Measurements from ENCODE around the gene RITA1.

RITA1 gene

GRCh38 chr12:113157218-113157859, 28.2 kb upstream of the RITA1 start:
- no peaks in the 10 kb centered on the region for H3K9me3 ChIP-seq (ENCODE audit: control insufficient read depth in 1 of 2, low read length in 2 of 2)
- peaks cover 20% of the 10 kb centered on the region for H3K27me3 ChIP-seq (ENCODE audit: low read depth, low read length)
- peaks cover 26 to 51% of the 10 kb centered on the region in 2 donors for H3K36me3 ChIP-seq (ENCODE audit: control insufficient read depth in 1 of 2, insufficient read depth in 2 of 2, low read length in 2 of 2)
- no peak overlapping the region for H3K4me3 ChIP-seq (ENCODE audit: low read depth in 1 of 2, low read length in 2 of 2)
- no peak overlapping the region for H3K27ac ChIP-seq (ENCODE audit: low read length)
- H3K4me1 ChIP-seq (ENCODE audit: control insufficient read depth in 1 of 2, insufficient read depth in 2 of 2, low read length in 2 of 2): peaks cover 6 to 25% of the 10 kb centered on the region in 2 donors

GRCh38 chr12:113158439-113159203, 26.9 kb upstream of the RITA1 start:
- H3K9me3 ChIP-seq (ENCODE audit: control insufficient read depth in 1 of 2, low read length in 2 of 2): no peaks in the 10 kb centered on the region
- H3K4me1 ChIP-seq (ENCODE audit: control insufficient read depth in 1 of 2, insufficient read depth in 2 of 2, low read length in 2 of 2): peaks cover 0 to 15% of the 10 kb centered on the region in 2 donors
- H3K4me3 ChIP-seq (ENCODE audit: low read depth in 1 of 2, low read length in 2 of 2): no peak overlapping the region
- no peak overlapping the region for H3K27ac ChIP-seq (ENCODE audit: low read length)
- peaks cover 33 to 64% of the 10 kb centered on the region in 2 donors for H3K36me3 ChIP-seq (ENCODE audit: control insufficient read depth in 1 of 2, insufficient read depth in 2 of 2, low read length in 2 of 2)
- H3K27me3 ChIP-seq (ENCODE audit: low read depth, low read length): peaks cover 13% of the 10 kb centered on the region

- Histone ChIP-seq H3K4me1 (ENCODE audit: control insufficient read depth in 1 of 2, insufficient read depth in 2 of 2, low read length in 2 of 2) (peaks cover 0 to 5% of the 10 kb centered on the region in 2 donors), H3K9me3 (ENCODE audit: control insufficient read depth in 1 of 2, low read length in 2 of 2) (no peaks in the 10 kb centered on the region), H3K27ac (ENCODE audit: low read length) (no peak overlapping the region), H3K4me3 (ENCODE audit: low read depth in 1 of 2, low read length in 2 of 2) (no peak overlapping the region), H3K27me3 (ENCODE audit: low read depth, low read length) (peaks cover 6% of the 10 kb centered on the region), H3K36me3 (ENCODE audit: control insufficient read depth in 1 of 2, insufficient read depth in 2 of 2, low read length in 2 of 2) (peaks cover 37 to 75% of the 10 kb centered on the region in 2 donors)
Measured at GRCh38 chr12:113159937-113160336, 25.6 kb upstream of the RITA1 start.

- H3K27me3 ChIP-seq (ENCODE audit: low read depth, low read length): no peaks in the 10 kb centered on the region
- no peak overlapping the region for H3K4me3 ChIP-seq (ENCODE audit: low read depth in 1 of 2, low read length in 2 of 2)
- peaks cover 47 to 90% of the 10 kb centered on the region in 2 donors for H3K36me3 ChIP-seq (ENCODE audit: control insufficient read depth in 1 of 2, insufficient read depth in 2 of 2, low read length in 2 of 2)
- no peaks in the 10 kb centered on the region for H3K9me3 ChIP-seq (ENCODE audit: control insufficient read depth in 1 of 2, low read length in 2 of 2)
- H3K27ac ChIP-seq (ENCODE audit: low read length): no peak overlapping the region
- peaks cover 0 to 5% of the 10 kb centered on the region in 2 donors for H3K4me1 ChIP-seq (ENCODE audit: control insufficient read depth in 1 of 2, insufficient read depth in 2 of 2, low read length in 2 of 2)
Measured at GRCh38 chr12:113161415-113162016, 24.0 kb upstream of the RITA1 start.

- Histone ChIP-seq H3K36me3 (ENCODE audit: control insufficient read depth in 1 of 2, insufficient read depth in 2 of 2, low read length in 2 of 2) (peaks cover 51 to 95% of the 10 kb centered on the region in 2 donors), H3K27ac (ENCODE audit: low read length) (no peak overlapping the region), H3K9me3 (ENCODE audit: control insufficient read depth in 1 of 2, low read length in 2 of 2) (no peaks in the 10 kb centered on the region), H3K4me3 (ENCODE audit: low read depth in 1 of 2, low read length in 2 of 2) (no peak overlapping the region), H3K27me3 (ENCODE audit: low read depth, low read length) (no peaks in the 10 kb centered on the region), H3K4me1 (ENCODE audit: control insufficient read depth in 1 of 2, insufficient read depth in 2 of 2, low read length in 2 of 2) (peaks cover 0 to 5% of the 10 kb centered on the region in 2 donors)
Measured at GRCh38 chr12:113162102-113163029, 23.2 kb upstream of the RITA1 start.

- Histone ChIP-seq H3K27ac (ENCODE audit: low read length) (no peak overlapping the region), H3K9me3 (ENCODE audit: control insufficient read depth in 1 of 2, low read length in 2 of 2) (no peaks in the 10 kb centered on the region), H3K4me1 (ENCODE audit: control insufficient read depth in 1 of 2, insufficient read depth in 2 of 2, low read length in 2 of 2) (peaks cover 0 to 5% of the 10 kb centered on the region in 2 donors), H3K36me3 (ENCODE audit: control insufficient read depth in 1 of 2, insufficient read depth in 2 of 2, low read length in 2 of 2) (peaks cover 51 to 95% of the 10 kb centered on the region in 2 donors), H3K4me3 (ENCODE audit: low read depth in 1 of 2, low read length in 2 of 2) (no peak overlapping the region), H3K27me3 (ENCODE audit: low read depth, low read length) (no peaks in the 10 kb centered on the region)
Measured at GRCh38 chr12:113163030-113163360, 22.5 kb upstream of the RITA1 start.

- Histone ChIP-seq H3K4me3 (ENCODE audit: low read depth in 1 of 2, low read length in 2 of 2) (no peak overlapping the region), H3K36me3 (ENCODE audit: control insufficient read depth in 1 of 2, insufficient read depth in 2 of 2, low read length in 2 of 2) (peaks cover 44 to 95% of the 10 kb centered on the region in 2 donors), H3K4me1 (ENCODE audit: control insufficient read depth in 1 of 2, insufficient read depth in 2 of 2, low read length in 2 of 2) (peaks cover 0 to 5% of the 10 kb centered on the region in 2 donors), H3K27ac (ENCODE audit: low read length) (no peak overlapping the region), H3K27me3 (ENCODE audit: low read depth, low read length) (no peaks in the 10 kb centered on the region), H3K9me3 (ENCODE audit: control insufficient read depth in 1 of 2, low read length in 2 of 2) (no peaks in the 10 kb centered on the region)
Measured at GRCh38 chr12:113164014-113164413, 21.5 kb upstream of the RITA1 start.

- no peaks in the 10 kb centered on the region for H3K9me3 ChIP-seq (ENCODE audit: control insufficient read depth in 1 of 2, low read length in 2 of 2)
- no peak overlapping the region for H3K27ac ChIP-seq (ENCODE audit: low read length)
- peaks cover 0 to 5% of the 10 kb centered on the region in 2 donors for H3K4me1 ChIP-seq (ENCODE audit: control insufficient read depth in 1 of 2, insufficient read depth in 2 of 2, low read length in 2 of 2)
- H3K27me3 ChIP-seq (ENCODE audit: low read depth, low read length): no peaks in the 10 kb centered on the region
- no peak overlapping the region for H3K4me3 ChIP-seq (ENCODE audit: low read depth in 1 of 2, low read length in 2 of 2)
- peaks cover 38 to 93% of the 10 kb centered on the region in 2 donors for H3K36me3 ChIP-seq (ENCODE audit: control insufficient read depth in 1 of 2, insufficient read depth in 2 of 2, low read length in 2 of 2)
Measured at GRCh38 chr12:113165521-113166450, 19.7 kb upstream of the RITA1 start.

- no peaks in the 10 kb centered on the region for H3K4me1 ChIP-seq (ENCODE audit: control insufficient read depth in 1 of 2, insufficient read depth in 2 of 2, low read length in 2 of 2)
- no peak overlapping the region for H3K27ac ChIP-seq (ENCODE audit: low read length)
- H3K36me3 ChIP-seq (ENCODE audit: control insufficient read depth in 1 of 2, insufficient read depth in 2 of 2, low read length in 2 of 2): peaks cover 49 to 95% of the 10 kb centered on the region in 2 donors
- H3K9me3 ChIP-seq (ENCODE audit: control insufficient read depth in 1 of 2, low read length in 2 of 2): no peaks in the 10 kb centered on the region
- H3K4me3 ChIP-seq (ENCODE audit: low read depth in 1 of 2, low read length in 2 of 2): no peak overlapping the region
- H3K27me3 ChIP-seq (ENCODE audit: low read depth, low read length): no peaks in the 10 kb centered on the region
Measured at GRCh38 chr12:113167868-113168267, 17.7 kb upstream of the RITA1 start.

GRCh38 chr12:113169697-113170096, 15.8 kb upstream of the RITA1 start:
- no peaks in the 10 kb centered on the region for H3K27me3 ChIP-seq (ENCODE audit: low read depth, low read length)
- H3K36me3 ChIP-seq (ENCODE audit: control insufficient read depth in 1 of 2, insufficient read depth in 2 of 2, low read length in 2 of 2): peaks cover 52 to 93% of the 10 kb centered on the region in 2 donors
- H3K9me3 ChIP-seq (ENCODE audit: control insufficient read depth in 1 of 2, low read length in 2 of 2): no peaks in the 10 kb centered on the region
- no peak overlapping the region for H3K27ac ChIP-seq (ENCODE audit: low read length)
- H3K4me3 ChIP-seq (ENCODE audit: low read depth in 1 of 2, low read length in 2 of 2): no peak overlapping the region
- H3K4me1 ChIP-seq (ENCODE audit: control insufficient read depth in 1 of 2, insufficient read depth in 2 of 2, low read length in 2 of 2): no peaks in the 10 kb centered on the region
